GM12892 (cell line): ENCODE data around the gene ARFGAP3.

Source experiments
- DNase-seq: peaks from one replicate; pipeline ENCODE4 v3.0.0; 2011; ENCODE audit not compliant: insufficient read length
- FAIRE-seq: peaks from 2 replicates; lab custom pipeline; 2011; peaks lifted over from hg19 to GRCh38; lab: Jason Lieb, UNC
- POLR2A ChIP-seq: IDR thresholded peaks from 2 replicates; pipeline ENCODE4 v1.6.1; 2011; ENCODE audit warnings: low read depth, low read length, control low read depth
- POLR2AphosphoS5 ChIP-seq: IDR thresholded peaks from 2 replicates; pipeline ENCODE4 v1.6.1; 2011; ENCODE audit warnings: low read depth, low read length, control low read depth
- TAF1 ChIP-seq: IDR thresholded peaks from 2 replicates; pipeline ENCODE4 v1.6.1; 2011; ENCODE audit warnings: low read depth, mild to moderate bottlenecking, control low read depth, low read length, borderline replicate concordance

The ARFGAP3 gene

DNA sequence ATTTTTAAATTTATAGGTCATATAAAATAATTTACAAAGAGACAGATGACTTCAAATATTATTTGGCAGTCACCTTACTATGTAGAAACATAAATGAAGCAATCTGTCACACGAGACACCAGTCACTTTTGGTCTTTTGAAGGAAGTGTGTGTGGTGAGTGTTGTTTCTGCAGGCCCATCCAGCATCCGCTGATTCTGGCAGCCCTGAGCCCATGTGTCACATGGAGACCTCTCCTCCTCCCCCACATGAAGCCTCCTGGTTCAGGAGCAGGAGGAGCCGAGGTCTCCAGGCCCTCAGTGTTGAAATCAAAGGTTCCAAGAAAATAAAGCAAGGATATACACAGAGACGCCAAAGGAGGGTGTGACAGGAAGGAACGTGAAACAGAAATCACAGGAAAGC, 60.1 kb downstream of the ARFGAP3 start:
- FAIRE-seq, result no peak
- no peak for DNase-seq
- TF ChIP-seq POLR2A (no peak), POLR2AphosphoS5 (no peak), TAF1 (no peak)

GRCh38 chr22:42796081-42796480, 61.0 kb downstream of the ARFGAP3 start:
- TF ChIP-seq POLR2A (no peak), TAF1 (no peak)
- no peak for FAIRE-seq
- no peak for DNase-seq

DNA sequence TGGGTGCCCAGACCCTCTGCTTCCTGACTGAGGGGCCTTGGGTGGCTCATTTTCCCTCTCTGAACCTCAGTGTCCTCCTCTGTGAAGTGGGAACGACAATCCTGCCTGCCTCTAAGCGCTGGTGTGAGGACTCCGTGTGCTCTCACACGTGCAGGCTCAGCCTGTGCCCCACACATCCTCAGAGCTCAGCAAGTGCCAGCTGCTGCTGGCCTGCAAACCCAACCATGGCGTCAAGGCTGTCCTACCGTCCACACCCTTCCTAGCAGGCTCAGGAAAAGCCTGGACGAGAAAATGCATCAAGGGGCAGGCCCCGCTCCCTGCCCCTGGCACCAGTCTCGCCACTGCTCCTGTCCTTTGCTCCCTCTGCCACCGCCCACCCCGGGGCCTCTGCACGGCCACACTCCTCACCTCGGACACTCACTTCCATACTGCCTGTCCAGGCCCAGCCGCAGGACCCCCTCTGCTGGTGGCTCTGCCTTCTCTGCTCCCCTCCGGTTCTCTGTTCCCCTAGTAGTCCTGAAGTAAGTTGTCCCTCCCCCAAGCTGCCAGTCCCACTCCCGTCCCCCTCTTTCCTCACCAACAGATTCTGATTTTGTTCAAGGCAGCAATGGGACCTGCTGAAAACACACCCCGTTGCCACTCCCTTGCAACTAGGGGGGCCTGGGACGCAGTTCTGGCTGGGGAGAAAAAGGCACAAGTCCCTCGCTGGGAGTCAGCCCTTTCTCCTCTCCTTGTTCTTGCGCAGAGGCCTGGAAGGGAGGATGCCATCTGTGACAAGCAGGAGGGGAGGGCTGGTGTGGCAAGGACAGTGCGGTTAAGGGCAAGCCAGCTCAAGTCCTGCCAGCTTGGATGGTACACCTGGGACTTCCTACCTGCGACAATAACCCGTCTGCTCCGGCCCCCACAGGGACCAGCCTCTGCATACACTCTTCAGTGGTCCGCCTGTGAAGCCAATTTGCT, 62.2 kb downstream of the ARFGAP3 start:
- TF ChIP-seq POLR2AphosphoS5, result 0 out of 2 replicates have a peak, but pooled peaks have one; percentile 5
- TF ChIP-seq TAF1, result no peak
- TF ChIP-seq POLR2A, result no peak
- no peak for DNase-seq
- no peak for FAIRE-seq

- DNase-seq (no peak), FAIRE-seq (no peak)
- TF ChIP-seq POLR2AphosphoS5 (0 out of 2 replicates have a peak, but pooled peaks have one; percentile 4), TAF1 (no peak), POLR2A (no peak)
Measured at GRCh38 chr22:42793848-42794405, 63.1 kb downstream of the ARFGAP3 start.

DNA sequence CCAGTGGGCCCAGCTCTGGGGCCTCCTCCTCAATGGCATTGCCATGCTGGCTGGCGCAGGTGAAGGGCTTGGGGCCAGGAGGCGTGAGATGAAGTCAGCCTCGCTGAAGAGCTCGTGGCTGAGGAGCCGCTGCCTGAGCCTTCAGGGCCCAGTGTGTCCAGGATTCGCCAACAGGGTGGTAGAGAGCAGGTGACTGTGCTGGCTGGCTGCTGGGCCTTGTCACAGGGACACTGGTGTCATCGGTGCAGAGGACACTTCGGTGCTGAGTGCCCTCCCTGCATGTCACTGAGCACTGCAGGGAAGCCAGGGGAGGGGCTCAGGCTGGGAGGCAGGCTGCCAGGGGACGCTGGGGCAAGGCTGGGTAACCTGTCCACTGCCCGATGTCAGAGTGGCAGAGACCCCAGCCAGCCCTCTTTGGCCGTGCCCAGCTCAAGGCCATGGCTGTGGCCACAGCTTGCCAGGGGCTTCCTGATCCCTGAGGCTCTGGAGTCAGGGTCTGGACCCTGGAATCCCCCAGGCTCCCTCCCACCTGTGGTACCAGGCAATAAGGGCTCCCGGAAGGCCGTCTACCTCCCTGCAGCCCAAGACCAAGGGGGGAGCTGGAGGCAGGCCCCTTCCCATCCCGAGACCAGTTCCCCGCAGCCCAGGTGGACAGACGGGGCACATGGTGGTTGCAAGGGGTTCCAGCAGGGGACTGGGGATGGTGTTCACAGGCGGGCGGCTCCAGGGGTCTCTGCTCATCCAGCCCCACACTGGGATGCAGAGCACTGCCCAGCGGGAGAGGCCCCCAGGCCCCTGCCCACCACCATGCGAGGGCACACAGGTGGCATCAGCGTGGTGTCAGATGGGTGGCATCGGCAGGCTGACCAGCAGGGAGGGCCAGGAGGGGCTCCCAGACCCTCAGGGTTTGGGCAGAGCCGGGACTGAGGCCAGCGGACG, 63.9 kb downstream of the ARFGAP3 start:
- no peak for FAIRE-seq
- no peak for DNase-seq
- no peak for TF ChIP-seq POLR2A
- no peak for TF ChIP-seq POLR2AphosphoS5
- TF ChIP-seq TAF1, result no peak

- no peak for DNase-seq
- no peak for FAIRE-seq
- TF ChIP-seq POLR2A (no peak), POLR2AphosphoS5 (no peak), TAF1 (no peak)
Measured at GRCh38 chr22:42792453-42792908, 64.6 kb downstream of the ARFGAP3 start.

GRCh38 chr22:42791721-42792452, 65.2 kb downstream of the ARFGAP3 start:
- FAIRE-seq (no peak), DNase-seq (no peak)
- TF ChIP-seq TAF1, result no peak
- no peak for TF ChIP-seq POLR2A
- TF ChIP-seq POLR2AphosphoS5, result no peak

DNA sequence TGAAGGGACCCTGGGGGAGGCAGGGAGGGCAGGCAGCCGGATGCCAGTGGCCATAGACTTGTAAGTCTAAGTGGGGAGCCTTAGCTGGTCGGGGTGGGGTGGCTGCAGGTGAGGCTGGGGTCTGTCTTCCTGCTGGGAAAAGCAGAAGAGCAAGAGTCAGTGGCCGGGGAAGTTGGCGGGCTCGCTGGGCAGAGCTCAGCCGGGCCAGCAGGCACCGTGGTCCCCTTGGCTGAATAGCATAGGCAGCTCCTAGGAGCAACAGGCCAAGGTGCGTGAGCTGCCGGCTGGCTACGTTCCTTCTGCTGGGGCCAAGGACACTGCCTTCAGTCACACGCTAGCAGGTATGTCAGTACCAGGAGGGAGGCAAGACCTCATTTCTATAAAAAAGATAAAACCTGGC, 68.6 kb downstream of the ARFGAP3 start:
- TF ChIP-seq POLR2A, result no peak
- TF ChIP-seq TAF1, result no peak
- TF ChIP-seq POLR2AphosphoS5, result no peak
- FAIRE-seq (no peak), DNase-seq (no peak)

GRCh38 chr22:42788021-42788420, 69.1 kb downstream of the ARFGAP3 start:
- no peak for TF ChIP-seq POLR2A
- TF ChIP-seq TAF1, result no peak
- TF ChIP-seq POLR2AphosphoS5, result no peak
- FAIRE-seq (no peak), DNase-seq (no peak)

- FAIRE-seq (no peak), DNase-seq (no peak)
- no peak for TF ChIP-seq POLR2A
- no peak for TF ChIP-seq TAF1
- no peak for TF ChIP-seq POLR2AphosphoS5
Measured at GRCh38 chr22:42787357-42787736, 69.7 kb downstream of the ARFGAP3 start.
